Measurements from ENCODE around the gene BMAL1.

GRCh38 chr11:13367115-13367514, 89.5 kb downstream of the BMAL1 start:
- TF ChIP-seq TAF1 (IDR thresholded peaks at IDR 0.05; ENCODE audit: borderline replicate concordance, low read depth, low read length) = no peak
- TF ChIP-seq POLR2AphosphoS5 (IDR thresholded peaks at IDR 0.05; ENCODE audit: low read depth, low read length) = no peak
